Stomach (tissue), 9 donors: Measurements from ENCODE around the gene OPCML. TPM values are rescaled to one million over a fixed set of nuclear protein-coding genes. Genes with fewer than 3 reads are reported as not detected.
A peak's percentile ranks its signal among the peaks of the same experiment; 100 is the strongest.

ENCODE experiments used
- DNase-seq, 2 donors: peaks; one replicate each; pipeline versions ENCODE4 v3.0.0 to v3.0.0-alpha.2; 2013 to 2019
- H3K27ac ChIP-seq, 5 donors: fragments of 200-600 bp in 4 of 5; sonication (generic) in 4 of 5; one replicate each; pipeline ENCODE4 v1.5.1; 2013 to 2019; ENCODE audit warnings: mild to moderate bottlenecking in 1 of 5, moderate library complexity in 1 of 5
- H3K27me3 ChIP-seq, 3 donors: fragments of 200-600 bp; sonication (generic); one replicate each; pipeline ENCODE4 v1.5.1; 2017 to 2019; ENCODE audit warnings: mixed run types in 1 of 3
- H3K36me3 ChIP-seq, 4 donors: fragments of 200-600 bp; sonication (generic); 1 replicate in 3 of 4; 2 replicates in 1 of 4; pipeline ENCODE4 v1.5.1; 2016 to 2019
- H3K4me1 ChIP-seq, 4 donors: fragments of 200-600 bp; sonication (generic); one replicate each; pipeline ENCODE4 v1.5.1; 2016 to 2019
- H3K4me3 ChIP-seq, 4 donors: fragments of 200-600 bp; sonication (generic) in 3 of 4; one replicate each; pipeline ENCODE4 v1.5.1; 2016 to 2019; ENCODE audit warnings: mild to moderate bottlenecking in 1 of 4
- H3K9me3 ChIP-seq, 4 donors: fragments of 200-600 bp; sonication (generic); one replicate each; pipeline ENCODE4 v1.5.1; 2016 to 2019
- CTCF ChIP-seq, 7 experiments: fragments of 450-650 bp in 4 of 7; fragments of 200-600 bp in 3 of 7; sonication (generic) in 3 of 7; IDR thresholded peaks; one replicate each; pipeline ENCODE4 v1.5.1; 2016 to 2019; ENCODE audit warnings: antibody characterized with exemption in 7 of 7, control low read depth in 2 of 7, mild to moderate bottlenecking in 1 of 7
- EP300 ChIP-seq: sonication (generic); formaldehyde crosslinking; IDR thresholded peaks from one replicate; pipeline ENCODE4 v1.6.1; 2017; ENCODE audit warnings: antibody characterized with exemption
- POLR2A ChIP-seq, 4 donors: fragments of 450-650 bp; IDR thresholded peaks; one replicate each; pipeline ENCODE4 v1.6.1; 2016; ENCODE audit warnings: antibody characterized with exemption in 4 of 4, control low read depth in 2 of 4, mild to moderate bottlenecking in 1 of 4, moderate library complexity in 1 of 4
- POLR2AphosphoS5 ChIP-seq, 3 donors: sonication (generic); formaldehyde crosslinking; IDR thresholded peaks; one replicate each; pipeline ENCODE4 v1.6.1; 2016; ENCODE audit warnings: antibody characterized with exemption in 3 of 3
- WGBS, 5 donors: extraction: QIAGEN DNeasy Blood & Tissue Kit in 3 of 5; methylation state at CpG; one replicate each; pipeline versions ENCODE4 v1.1.5 to v1.1.7; 2013 to 2018; 5-methylcytosine and 5-hydroxymethylcytosine counted together
- intact Hi-C: fragments of 100-400 bp; cut with DNase I; formaldehyde crosslinking; loops from one replicate; pipeline ENCODE4 v1.15.1; 2023; ENCODE audit warnings: low total_unique reads
- polyA plus RNA-seq, 3 donors: library from polyadenylated mRNA; stranded (reverse); fragments of 200-250 nt; gene quantifications; one replicate each; pipeline ENCODE4 v1.2.3, GENCODE V29; 2013
- total RNA-seq, 5 donors: library from RNA; depleted of rRNA; stranded (reverse); fragments of >200 nt; gene quantifications; one replicate each; pipeline versions ENCODE4 v1.1.0 to v1.2.3, GENCODE V29; 2014 to 2016
- donor health status: healthy with polysubstance abuse.
- donor health status: Bipolar disorder and iron deficiency.
- donor health status: healthy.

Gene OPCML
- total and polyA plus RNA-seq, 8 donors, result 0.03 to 0.92 (median 0.55) TPM; not detected in 3

- Histone ChIP-seq H3K9me3 (no peaks in the 10 kb centered on the region), H3K27me3 (peaks cover 0 to 42% (median 11%) of the 10 kb centered on the region in 3 donors), H3K36me3 (no peaks in the 10 kb centered on the region), H3K27ac (no peak overlapping the region), H3K4me1 (no peaks in the 10 kb centered on the region), H3K4me3 (no peak overlapping the region)
- intact Hi-C loops, result loop anchor here (10.0 kb wide), 1 partner anchor 765 kb away; no protein-coding TSS in a partner anchor
- WGBS, 5 donors, result 47 to 64% (median 58%) methylated on average over 10 to 11 of the region's 11 CpGs
- DNase-seq, result no peak
- TF ChIP-seq EP300 (no peak), POLR2AphosphoS5 (IDR thresholded peaks at IDR 0.05) (no peak), POLR2A (IDR thresholded peaks at IDR 0.05) (no peak), CTCF (IDR thresholded peaks at IDR 0.05) (no peak)
Measured at GRCh38 chr11:133070021-133070713, 462.1 kb downstream of the OPCML start.

- Histone ChIP-seq H3K27me3 (peaks cover 0 to 54% (median 18%) of the 10 kb centered on the region in 3 donors), H3K36me3 (no peaks in the 10 kb centered on the region), H3K9me3 (no peaks in the 10 kb centered on the region), H3K27ac (no peak overlapping the region), H3K4me3 (no peak overlapping the region), H3K4me1 (peaks cover 0 to 15% (median 9%) of the 10 kb centered on the region in 4 donors)
- 84 to 91% (median 85%) methylated on average over 11 to 13 of the region's 13 CpGs for WGBS, 5 donors
- DNase-seq, result no peak
- TF ChIP-seq CTCF (IDR thresholded peaks at IDR 0.05) (no peak), POLR2A (IDR thresholded peaks at IDR 0.05) (no peak), EP300 (no peak), POLR2AphosphoS5 (IDR thresholded peaks at IDR 0.05) (no peak)
- intact Hi-C loops, result no loop called here
Measured at GRCh38 chr11:133065847-133066485, 466.3 kb downstream of the OPCML start.

- Histone ChIP-seq H3K4me1 (peaks cover 0 to 15% (median 9%) of the 10 kb centered on the region in 4 donors), H3K36me3 (no peaks in the 10 kb centered on the region), H3K27ac (no peak overlapping the region), H3K9me3 (no peaks in the 10 kb centered on the region), H3K27me3 (peaks cover 0 to 50% (median 18%) of the 10 kb centered on the region in 3 donors), H3K4me3 (peak overlapping the region; percentile 45 to 61 (median 52))
- intact Hi-C loops, result no loop called here
- WGBS, 5 donors, result 70 to 80% (median 77%) methylated on average over 9 to 15 of the region's 15 CpGs
- no peak for DNase-seq
- TF ChIP-seq CTCF (IDR thresholded peaks at IDR 0.05) (no peak), POLR2AphosphoS5 (IDR thresholded peaks at IDR 0.05) (no peak), POLR2A (IDR thresholded peaks at IDR 0.05) (no peak), EP300 (no peak)
Measured at GRCh38 chr11:133064961-133065360, 467.3 kb downstream of the OPCML start.

- intact Hi-C loops, result no loop called here
- WGBS, 5 donors, result 1 to 4% (median 2%) methylated on average over 14 to 44 of the region's 44 CpGs
- peak overlapping the region; percentile 45 to 61 (median 52) for H3K4me3 ChIP-seq
- TF ChIP-seq EP300 (no peak), POLR2A (IDR thresholded peaks at IDR 0.05) (no peak), CTCF (IDR thresholded peaks at IDR 0.05) (peak in 4 of 7 experiments; percentile 31 to 62 (median 58)), POLR2AphosphoS5 (IDR thresholded peaks at IDR 0.05) (peak in 1 of 3 donors; percentile 50)
- no peaks in the 10 kb centered on the region for H3K36me3 ChIP-seq
- peaks cover 0 to 15% (median 9%) of the 10 kb centered on the region in 4 donors for H3K4me1 ChIP-seq
- peak; percentile 66 to 92 for DNase-seq
- peaks cover 0 to 46% (median 18%) of the 10 kb centered on the region in 3 donors for H3K27me3 ChIP-seq
- H3K9me3 ChIP-seq, result no peaks in the 10 kb centered on the region
- H3K27ac ChIP-seq, result peak overlapping the region in 3 of 5 donors; percentile 4 to 54 (median 52)
Measured at GRCh38 chr11:133064152-133064877, 468.0 kb downstream of the OPCML start.
